GM19351 (cell line): ENCODE data around the gene SDR42E1.

Experiments
- ATAC-seq: cut with Tn5 transposase; IDR thresholded peaks from one replicate; pipeline ENCODE4 v1.9.1; 2021; ENCODE audit warnings: mild to moderate bottlenecking, moderate library complexity; ENCODE audit not compliant: unreplicated experiment

The SDR42E1 gene

GRCh38 chr16:81940781-81941560 is 70.3 kb downstream of the SDR42E1 start:
- no peak for ATAC-seq

GRCh38 chr16:81939164-81940056 is 71.9 kb downstream of the SDR42E1 start:
- no peak for ATAC-seq
